Measurements from ENCODE around the gene ARMC2. TPM values are rescaled to one million over a fixed set of nuclear protein-coding genes. Genes with fewer than 3 reads are reported as not detected.

ARMC2 gene
- total and polyA plus RNA-seq, 2 of the 8 experiments (the other 6 are each of a cell fraction or from before 2014, with no cell fraction given) = 1.6 to 4.4 TPM

DNA sequence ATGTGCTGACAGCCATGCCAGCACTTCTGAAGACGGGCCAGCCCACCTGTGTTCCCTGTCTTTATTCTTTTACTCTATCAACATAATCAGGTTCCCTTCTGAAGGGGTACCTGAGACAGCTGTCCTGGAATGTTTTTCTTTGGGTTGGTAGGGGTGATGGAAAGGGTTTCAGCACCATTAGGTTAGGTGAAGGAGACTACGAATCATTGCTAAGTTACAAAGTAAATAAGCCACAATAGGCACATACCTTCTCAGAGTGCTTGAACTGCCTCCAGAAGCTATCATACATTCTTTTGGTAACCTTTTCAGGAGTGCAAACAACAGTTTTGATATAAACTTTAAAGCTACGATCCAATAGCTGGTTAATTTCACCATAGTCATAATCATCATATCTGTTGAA, 140.1 kb downstream of the ARMC2 start:
- H3K9me3 ChIP-seq (ENCODE audit: insufficient read depth in 2 of 2, low read depth in 1 of 2, low read length in 1 of 2) = no peaks in the 10 kb centered on the region
- H3K56ac ChIP-seq (replicated peaks; ENCODE audit: insufficient read length, low read depth, low read length) = no peak overlapping the region
- H3K79me2 ChIP-seq (ENCODE audit: control insufficient read depth in 1 of 2, insufficient read depth in 2 of 2, low read length in 2 of 2) = no peaks in the 10 kb centered on the region
- DNase-seq (ENCODE audit: low read depth in 1 of 2, low spot score in 2 of 2) = no peak
- peaks cover 0 to 38% (median 14%) of the 10 kb centered on the region in 4 experiments; a peak in 5 of 8 replicates for H3K36me3 ChIP-seq (ENCODE audit: control insufficient read depth in 2 of 4, insufficient read depth in 4 of 4, low read length in 3 of 4)
- no peak overlapping the region for H3K23ac ChIP-seq (ENCODE audit: insufficient read length)
- H4K20me1 ChIP-seq (replicated peaks in 1 of 2; ENCODE audit: control insufficient read depth in 1 of 2, insufficient read depth in 2 of 2, low read length in 2 of 2) = no peaks in the 10 kb centered on the region
- no peak overlapping the region for H4K91ac ChIP-seq (replicated peaks; ENCODE audit: insufficient read length, low read length)
- no peak overlapping the region for H2BK20ac ChIP-seq (ENCODE audit: low read length)
- no peak overlapping the region for H3K4ac ChIP-seq (replicated peaks; ENCODE audit: insufficient read length, low read depth, low read length)
- H4K8ac ChIP-seq (ENCODE audit: extremely low read depth, insufficient read depth, low read length) = no peak overlapping the region
- no peak overlapping the region for H3K27ac ChIP-seq (ENCODE audit: low read depth, low read length)
- H2BK15ac ChIP-seq (ENCODE audit: low read length) = no peak overlapping the region
- ChIA-PET POLR2A (ENCODE audit: partially characterized antibody) (interaction anchor here (1.5 kb wide), 1 partner anchor 19 kb away, joined by 3 read pairs; no protein-coding TSS in a partner anchor), CTCF (ENCODE audit: partially characterized antibody) (interaction anchor here (0.7 to 1.4 kb wide), 2 partner anchors 29 to 141 kb away, joined by 3 read pairs; no protein-coding TSS in a partner anchor)
- no peak overlapping the region for H3K4me2 ChIP-seq (ENCODE audit: insufficient read depth in 1 of 2, low read depth in 2 of 2, low read length in 2 of 2)
- H2AFZ ChIP-seq (ENCODE audit: low read length) = no peak overlapping the region
- H4K5ac ChIP-seq (ENCODE audit: insufficient read length, low read depth, low read length) = no peak overlapping the region
- no peak overlapping the region for H2AK5ac ChIP-seq (ENCODE audit: low read depth, low read length)
- H3K4me3 ChIP-seq (ENCODE audit: extremely low read depth in 1 of 4, insufficient read depth in 2 of 4, low read depth in 3 of 4, low read length in 4 of 4) = no peak overlapping the region
- no peaks in the 10 kb centered on the region for H3K79me1 ChIP-seq (ENCODE audit: low read depth, low read length)
- H3K14ac ChIP-seq (ENCODE audit: insufficient read length) = no peak overlapping the region
- no peaks in the 10 kb centered on the region for H3K4me1 ChIP-seq (replicated peaks in 1 of 4; ENCODE audit: control insufficient read depth in 3 of 4, insufficient read depth in 4 of 4, low read length in 3 of 4)
- H3K18ac ChIP-seq (ENCODE audit: extremely low read depth, low read length) = no peak overlapping the region
- H3K9ac ChIP-seq (replicated peaks in 1 of 4; ENCODE audit: extremely low read depth in 1 of 4, low read depth in 3 of 4, low read length in 3 of 4) = no peak overlapping the region
- H3K27me3 ChIP-seq (replicated peaks in 1 of 4; ENCODE audit: control insufficient read depth in 3 of 4, extremely low read depth in 1 of 4, insufficient read depth in 3 of 4, low read length in 3 of 4) = no peaks in the 10 kb centered on the region
- 91% methylated on average over 3 of the region's 3 CpGs; no CpG with 5 or more reads in 1 of the 2 experiments for WGBS, 2 experiments (ENCODE audit: extremely low coverage in 1 of 2, insufficient coverage in 1 of 2, insufficient read length in 1 of 2, insufficient replicate concordance in 2 of 2, low coverage in 1 of 2, low lambda C conversion rate in 2 of 2, missing lambda C conversion rate in 1 of 2)
- H2BK12ac ChIP-seq (ENCODE audit: low read depth, low read length) = no peak overlapping the region
- no peak for TF ChIP-seq POLR2AphosphoS5 (IDR thresholded peaks at IDR 0.05; ENCODE audit: low read depth, low read length)
- no peak for TF ChIP-seq TEAD4 (IDR thresholded peaks at IDR 0.05; ENCODE audit: low read depth, low read length)
- 0 out of 2 replicates have a peak, but pooled peaks cover 2% of the 10 kb centered on the region for H3K23me2 ChIP-seq (ENCODE audit: low read depth, low read length)
- no peak overlapping the region for H2BK5ac ChIP-seq (ENCODE audit: low read depth, low read length)
- no peak for FAIRE-seq
- no peak overlapping the region for H2BK120ac ChIP-seq (replicated peaks; ENCODE audit: low read depth, low read length)

Data from H1 (cell line).